Islet of Langerhans (tissue), 1 donor: ENCODE measurements around the gene PNMA8B.
A peak's percentile ranks its signal among the peaks of the same experiment; 100 is the strongest.
"Not testable (repeated sequence)": the region's sequence is repeated elsewhere in the genome, so short reads cannot be mapped to it uniquely, and the experiment has no call there.

Experiments
- FAIRE-seq: peaks from one replicate; lab custom pipeline; 2011; peaks lifted over from hg19 to GRCh38; lab: Jason Lieb, UNC

The PNMA8B gene

GRCh38 chr19:46495786-46496099 lies at the start of gene PNMA8B:
PNMA8B (minus strand) TSS chr19:46495867; CDS start chr19:46495465, 402 bp downstream.
- FAIRE-seq = no peak

- FAIRE-seq = no peak
Observed at GRCh38 chr19:46544651-46545050, 49.0 kb upstream of the PNMA8B start.

GRCh38 chr19:46542428-46543230 lies 47.0 kb upstream of the PNMA8B start:
- FAIRE-seq = peak; percentile 97

- no peak for FAIRE-seq
Observed at GRCh38 chr19:46537136-46538097, 41.8 kb upstream of the PNMA8B start.

GRCh38 chr19:46536391-46536790 lies 40.7 kb upstream of the PNMA8B start:
- no peak for FAIRE-seq

- no peak for FAIRE-seq
Observed at GRCh38 chr19:46533621-46534081, 38.0 kb upstream of the PNMA8B start.

GRCh38 chr19:46533078-46533620 lies 37.5 kb upstream of the PNMA8B start:
- FAIRE-seq = no peak

GRCh38 chr19:46530636-46531035 lies 35.0 kb upstream of the PNMA8B start:
- no peak for FAIRE-seq

GRCh38 chr19:46529622-46530451 lies 34.2 kb upstream of the PNMA8B start:
- FAIRE-seq = no peak

GRCh38 chr19:46528601-46529590 lies 33.2 kb upstream of the PNMA8B start:
- FAIRE-seq = no peak

- not testable (repeated sequence) for FAIRE-seq
Observed at GRCh38 chr19:46526801-46527200, 31.1 kb upstream of the PNMA8B start.

- FAIRE-seq = no peak
Observed at GRCh38 chr19:46524308-46524707, 28.6 kb upstream of the PNMA8B start.

GRCh38 chr19:46522988-46523387 lies 27.3 kb upstream of the PNMA8B start:
- FAIRE-seq = not testable (repeated sequence)

GRCh38 chr19:46521241-46521868 lies 25.7 kb upstream of the PNMA8B start:
- no peak for FAIRE-seq

- no peak for FAIRE-seq
Observed at GRCh38 chr19:46520616-46521015, 24.9 kb upstream of the PNMA8B start.

- FAIRE-seq = no peak
Observed at GRCh38 chr19:46517471-46517870, 21.8 kb upstream of the PNMA8B start.

GRCh38 chr19:46515879-46516350 lies 20.2 kb upstream of the PNMA8B start:
- FAIRE-seq = no peak

GRCh38 chr19:46515290-46515609 lies 19.6 kb upstream of the PNMA8B start:
- FAIRE-seq = no peak

GRCh38 chr19:46514589-46515289 lies 19.1 kb upstream of the PNMA8B start:
- FAIRE-seq = no peak
